ENCODE data around the gene ARHGAP24.

GRCh38 chr4:86026720-86027119 lies 551.8 kb downstream of the ARHGAP24 start:
- TF ChIP-seq TAF1 (conservative IDR thresholded peaks at IDR 0.05), result no peak
- TF ChIP-seq CTCF (IDR thresholded peaks at IDR 0.05; ENCODE audit: low read depth, low read length, missing input control), result no peak
- no peak for TF ChIP-seq HNF4G (IDR thresholded peaks at IDR 0.05)
- no peak for TF ChIP-seq YY1 (IDR thresholded peaks at IDR 0.05)
- TF ChIP-seq MAX (IDR thresholded peaks at IDR 0.05), result no peak
- no peak for TF ChIP-seq GABPA (IDR thresholded peaks at IDR 0.05 in 1 of 2, conservative IDR thresholded peaks at IDR 0.05 in 1 of 2)
- no peak for TF ChIP-seq REST (IDR thresholded peaks at IDR 0.05)

Measured in liver (tissue), 3 donors.